ENCODE data around the gene DPH3. TPM values are rescaled to one million over a fixed set of nuclear protein-coding genes. Genes with fewer than 3 reads are reported as not detected.

Gene DPH3
- polyA plus RNA-seq, 1 of the 3 experiments (the other 2 are of a cell fraction) = 8.5 TPM

DNA sequence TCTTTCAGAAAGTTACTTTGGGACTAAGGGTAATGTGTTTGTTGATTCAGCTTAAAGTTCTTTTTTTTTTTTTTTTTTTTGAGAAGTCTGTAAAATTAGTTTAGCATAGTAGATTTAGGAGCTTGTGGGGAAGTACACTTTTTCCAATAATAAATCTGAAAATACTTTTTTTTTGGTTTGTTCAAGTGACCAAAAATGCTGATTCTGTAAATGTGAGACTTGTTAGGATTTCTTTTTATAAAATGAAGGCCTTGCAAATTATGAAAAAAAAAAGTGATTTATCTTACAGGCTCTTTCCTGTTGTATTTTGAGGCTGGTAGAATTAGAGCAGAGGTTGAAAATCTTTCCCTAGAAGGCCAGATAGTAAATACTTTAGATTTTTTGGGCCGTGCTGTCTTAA is 7.8 kb upstream of the DPH3 start:
- Histone ChIP-seq H3K27ac (ENCODE audit: low read depth in 2 of 2, low read length in 1 of 2) (no peak overlapping the region), H3K9me3 (no peaks in the 10 kb centered on the region), H3K79me2 (ENCODE audit: insufficient read depth) (peaks cover 10% of the 10 kb centered on the region), H3K4me3 (ENCODE audit: low read depth in 2 of 2, low read length in 1 of 2) (no peak overlapping the region), H2AFZ (ENCODE audit: low read depth) (no peak overlapping the region), H3K4me1 (ENCODE audit: control insufficient read depth in 1 of 2, insufficient read depth in 2 of 2, low read depth in 1 of 2, low read length in 1 of 2) (peaks cover 0 to under 1% of the 10 kb centered on the region in 2 experiments; a peak in 1 of 4 replicates), H3K36me3 (replicated peaks in 1 of 2; ENCODE audit: control insufficient read depth in 1 of 2, insufficient read depth in 2 of 2, low read length in 1 of 2) (peaks cover 10 to 55% of the 10 kb centered on the region in 2 experiments), H3F3A (replicated peaks; ENCODE audit: insufficient read depth) (peaks cover 5% of the 10 kb centered on the region), H4K20me1 (ENCODE audit: insufficient read depth) (no peaks in the 10 kb centered on the region), H3K4me2 (no peak overlapping the region), H3K27me3 (ENCODE audit: insufficient read depth) (no peaks in the 10 kb centered on the region), H3K9ac (no peak overlapping the region), H3K9me2 (no peaks in the 10 kb centered on the region)
- WGBS (ENCODE audit: low lambda C conversion rate) = 89% methylated on average over 1 of the region's 1 CpG
- TF ChIP-seq YY1 (IDR thresholded peaks at IDR 0.05; ENCODE audit: low read depth) = no peak
- no peak for TF ChIP-seq POLR2AphosphoS5 (IDR thresholded peaks at IDR 0.05; ENCODE audit: low read depth, low read length)
- no peak for TF ChIP-seq MXI1 (IDR thresholded peaks at IDR 0.05; ENCODE audit: low read depth, low read length)
- no peak for DNase-seq
- ChIA-PET POLR2A (no interaction called here), CTCF (interaction anchor here (1.3 to 2.6 kb wide), 4 partner anchors 14 to 278 kb away, joined by 3 to 12 read pairs (median 4); no protein-coding TSS in a partner anchor)

DNA sequence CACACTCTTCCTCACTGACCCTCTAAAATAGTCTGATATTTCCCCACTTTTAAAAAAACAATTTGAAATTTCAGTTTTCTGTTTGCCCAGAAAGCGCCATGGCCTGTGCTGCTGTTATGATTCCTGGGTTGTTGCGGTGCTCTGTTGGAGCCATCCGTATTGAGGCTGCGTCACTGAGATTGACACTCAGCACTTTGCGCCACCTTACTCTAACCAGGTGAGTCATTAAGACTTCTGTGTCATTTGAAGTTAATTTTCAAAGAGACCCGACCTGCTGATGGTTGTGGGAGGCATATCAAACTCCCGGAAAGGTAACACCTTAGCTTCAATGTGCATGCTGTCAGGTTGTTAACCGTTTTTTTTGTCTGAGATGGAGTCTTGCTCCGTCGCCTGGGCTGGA is 6.1 kb upstream of the DPH3 start:
- no peak for TF ChIP-seq NRF1 (IDR thresholded peaks at IDR 0.05; ENCODE audit: low read depth, low read length)
- no peak for TF ChIP-seq NFIC (IDR thresholded peaks at IDR 0.05; ENCODE audit: borderline replicate concordance)
- no peak for TF ChIP-seq TAF1 (IDR thresholded peaks at IDR 0.05; ENCODE audit: borderline replicate concordance, low read depth, low read length)
- no peak for TF ChIP-seq EP300 (IDR thresholded peaks at IDR 0.05; ENCODE audit: borderline replicate concordance in 1 of 2, low read depth in 1 of 2, low read length in 1 of 2)
- no peak for TF ChIP-seq EZH2phosphoT487 (IDR thresholded peaks at IDR 0.05; ENCODE audit: borderline replicate concordance, low read depth)
- TF ChIP-seq, protein P1, sequence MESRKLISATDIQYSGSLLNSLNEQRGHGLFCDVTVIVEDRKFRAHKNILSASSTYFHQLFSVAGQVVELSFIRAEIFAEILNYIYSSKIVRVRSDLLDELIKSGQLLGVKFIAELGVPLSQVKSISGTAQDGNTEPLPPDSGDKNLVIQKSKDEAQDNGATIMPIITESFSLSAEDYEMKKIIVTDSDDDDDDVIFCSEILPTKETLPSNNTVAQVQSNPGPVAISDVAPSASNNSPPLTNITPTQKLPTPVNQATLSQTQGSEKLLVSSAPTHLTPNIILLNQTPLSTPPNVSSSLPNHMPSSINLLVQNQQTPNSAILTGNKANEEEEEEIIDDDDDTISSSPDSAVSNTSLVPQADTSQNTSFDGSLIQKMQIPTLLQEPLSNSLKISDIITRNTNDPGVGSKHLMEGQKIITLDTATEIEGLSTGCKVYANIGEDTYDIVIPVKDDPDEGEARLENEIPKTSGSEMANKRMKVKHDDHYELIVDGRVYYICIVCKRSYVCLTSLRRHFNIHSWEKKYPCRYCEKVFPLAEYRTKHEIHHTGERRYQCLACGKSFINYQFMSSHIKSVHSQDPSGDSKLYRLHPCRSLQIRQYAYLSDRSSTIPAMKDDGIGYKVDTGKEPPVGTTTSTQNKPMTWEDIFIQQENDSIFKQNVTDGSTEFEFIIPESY (IDR thresholded peaks at IDR 0.05; ENCODE audit: borderline replicate concordance, low read depth) = no peak
- TF ChIP-seq, protein P2, sequence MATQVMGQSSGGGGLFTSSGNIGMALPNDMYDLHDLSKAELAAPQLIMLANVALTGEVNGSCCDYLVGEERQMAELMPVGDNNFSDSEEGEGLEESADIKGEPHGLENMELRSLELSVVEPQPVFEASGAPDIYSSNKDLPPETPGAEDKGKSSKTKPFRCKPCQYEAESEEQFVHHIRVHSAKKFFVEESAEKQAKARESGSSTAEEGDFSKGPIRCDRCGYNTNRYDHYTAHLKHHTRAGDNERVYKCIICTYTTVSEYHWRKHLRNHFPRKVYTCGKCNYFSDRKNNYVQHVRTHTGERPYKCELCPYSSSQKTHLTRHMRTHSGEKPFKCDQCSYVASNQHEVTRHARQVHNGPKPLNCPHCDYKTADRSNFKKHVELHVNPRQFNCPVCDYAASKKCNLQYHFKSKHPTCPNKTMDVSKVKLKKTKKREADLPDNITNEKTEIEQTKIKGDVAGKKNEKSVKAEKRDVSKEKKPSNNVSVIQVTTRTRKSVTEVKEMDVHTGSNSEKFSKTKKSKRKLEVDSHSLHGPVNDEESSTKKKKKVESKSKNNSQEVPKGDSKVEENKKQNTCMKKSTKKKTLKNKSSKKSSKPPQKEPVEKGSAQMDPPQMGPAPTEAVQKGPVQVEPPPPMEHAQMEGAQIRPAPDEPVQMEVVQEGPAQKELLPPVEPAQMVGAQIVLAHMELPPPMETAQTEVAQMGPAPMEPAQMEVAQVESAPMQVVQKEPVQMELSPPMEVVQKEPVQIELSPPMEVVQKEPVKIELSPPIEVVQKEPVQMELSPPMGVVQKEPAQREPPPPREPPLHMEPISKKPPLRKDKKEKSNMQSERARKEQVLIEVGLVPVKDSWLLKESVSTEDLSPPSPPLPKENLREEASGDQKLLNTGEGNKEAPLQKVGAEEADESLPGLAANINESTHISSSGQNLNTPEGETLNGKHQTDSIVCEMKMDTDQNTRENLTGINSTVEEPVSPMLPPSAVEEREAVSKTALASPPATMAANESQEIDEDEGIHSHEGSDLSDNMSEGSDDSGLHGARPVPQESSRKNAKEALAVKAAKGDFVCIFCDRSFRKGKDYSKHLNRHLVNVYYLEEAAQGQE (IDR thresholded peaks at IDR 0.05; ENCODE audit: low read depth, low read length) = no peak
- TF ChIP-seq, protein P3, sequence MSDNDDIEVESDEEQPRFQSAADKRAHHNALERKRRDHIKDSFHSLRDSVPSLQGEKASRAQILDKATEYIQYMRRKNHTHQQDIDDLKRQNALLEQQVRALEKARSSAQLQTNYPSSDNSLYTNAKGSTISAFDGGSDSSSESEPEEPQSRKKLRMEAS (IDR thresholded peaks at IDR 0.05; ENCODE audit: low read depth) = no peak
- TF ChIP-seq, protein P4, sequence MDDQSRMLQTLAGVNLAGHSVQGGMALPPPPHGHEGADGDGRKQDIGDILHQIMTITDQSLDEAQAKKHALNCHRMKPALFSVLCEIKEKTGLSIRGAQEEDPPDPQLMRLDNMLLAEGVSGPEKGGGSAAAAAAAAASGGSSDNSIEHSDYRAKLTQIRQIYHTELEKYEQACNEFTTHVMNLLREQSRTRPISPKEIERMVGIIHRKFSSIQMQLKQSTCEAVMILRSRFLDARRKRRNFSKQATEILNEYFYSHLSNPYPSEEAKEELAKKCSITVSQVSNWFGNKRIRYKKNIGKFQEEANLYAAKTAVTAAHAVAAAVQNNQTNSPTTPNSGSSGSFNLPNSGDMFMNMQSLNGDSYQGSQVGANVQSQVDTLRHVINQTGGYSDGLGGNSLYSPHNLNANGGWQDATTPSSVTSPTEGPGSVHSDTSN (IDR thresholded peaks at IDR 0.05) = no peak
- no peak for TF ChIP-seq FOXM1 (IDR thresholded peaks at IDR 0.05; ENCODE audit: low read depth)
- TF ChIP-seq, protein P5, sequence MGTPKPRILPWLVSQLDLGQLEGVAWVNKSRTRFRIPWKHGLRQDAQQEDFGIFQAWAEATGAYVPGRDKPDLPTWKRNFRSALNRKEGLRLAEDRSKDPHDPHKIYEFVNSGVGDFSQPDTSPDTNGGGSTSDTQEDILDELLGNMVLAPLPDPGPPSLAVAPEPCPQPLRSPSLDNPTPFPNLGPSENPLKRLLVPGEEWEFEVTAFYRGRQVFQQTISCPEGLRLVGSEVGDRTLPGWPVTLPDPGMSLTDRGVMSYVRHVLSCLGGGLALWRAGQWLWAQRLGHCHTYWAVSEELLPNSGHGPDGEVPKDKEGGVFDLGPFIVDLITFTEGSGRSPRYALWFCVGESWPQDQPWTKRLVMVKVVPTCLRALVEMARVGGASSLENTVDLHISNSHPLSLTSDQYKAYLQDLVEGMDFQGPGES (IDR thresholded peaks at IDR 0.05; ENCODE audit: low read depth, low read length) = no peak
- H3K9me2 ChIP-seq = no peaks in the 10 kb centered on the region
- peaks cover 27% of the 10 kb centered on the region for H3K79me2 ChIP-seq (ENCODE audit: insufficient read depth)
- no peak overlapping the region for H3K4me2 ChIP-seq
- H3K27me3 ChIP-seq (ENCODE audit: insufficient read depth) = no peaks in the 10 kb centered on the region
- no peak overlapping the region for H2AFZ ChIP-seq (ENCODE audit: low read depth)
- no peak for DNase-seq
- peaks cover 10 to 51% of the 10 kb centered on the region in 2 experiments for H3K36me3 ChIP-seq (replicated peaks in 1 of 2; ENCODE audit: control insufficient read depth in 1 of 2, insufficient read depth in 2 of 2, low read length in 1 of 2)
- peaks cover 5 to 11% of the 10 kb centered on the region in 2 experiments; a peak in 3 of 4 replicates for H3K4me1 ChIP-seq (ENCODE audit: control insufficient read depth in 1 of 2, insufficient read depth in 2 of 2, low read depth in 1 of 2, low read length in 1 of 2)
- 93% methylated on average over 10 of the region's 10 CpGs for WGBS (ENCODE audit: low lambda C conversion rate)
- H3F3A ChIP-seq (replicated peaks; ENCODE audit: insufficient read depth) = peaks cover 3% of the 10 kb centered on the region
- no peaks in the 10 kb centered on the region for H3K9me3 ChIP-seq
- no peak overlapping the region for H3K9ac ChIP-seq
- POLR2A ChIA-PET = no interaction called here
- no peak overlapping the region for H3K27ac ChIP-seq (ENCODE audit: low read depth in 2 of 2, low read length in 1 of 2)
- H3K4me3 ChIP-seq (ENCODE audit: low read depth in 2 of 2, low read length in 1 of 2) = no peak overlapping the region
- H4K20me1 ChIP-seq (ENCODE audit: insufficient read depth) = no peaks in the 10 kb centered on the region
- CTCF ChIA-PET = interaction anchor here (1.4 to 2.6 kb wide), 2 partner anchors 20 to 331 kb away, joined by 4 to 12 read pairs; no protein-coding TSS in a partner anchor

Data from SK-N-SH (cell line).